ENCODE measurements around the gene OR4M2.
"Not testable (repeated sequence)": the region's sequence is repeated elsewhere in the genome, so short reads cannot be mapped to it uniquely, and the experiment has no call there.

The OR4M2 gene

GRCh38 chr15:22080227-22080626 is at the start of gene OR4M2:
Gene OR4M2, plus strand, starts transcription at chr15:22080527. Its CDS starts 98 bp downstream, at chr15:22080625.
- DNase-seq (ENCODE audit: low spot score) = not testable (repeated sequence)

- not testable (repeated sequence) for DNase-seq (ENCODE audit: low spot score)
These were observed 11.1 kb upstream of the OR4M2 start for GRCh38 chr15:22069267-22069666.

- not testable (repeated sequence) for DNase-seq (ENCODE audit: low spot score)
These were observed 1.1 kb downstream of the OR4M2 start for GRCh38 chr15:22081386-22081785.

- DNase-seq (ENCODE audit: low spot score) = not testable (repeated sequence)
These were observed 18.4 kb downstream of the OR4M2 start for GRCh38 chr15:22098616-22099253.

- DNase-seq (ENCODE audit: low spot score) = not testable (repeated sequence)
These were observed 19.1 kb downstream of the OR4M2 start for GRCh38 chr15:22099289-22099891.

- DNase-seq (ENCODE audit: low spot score) = not testable (repeated sequence)
These were observed 41.7 kb downstream of the OR4M2 start for GRCh38 chr15:22122033-22122432.

Measured in pons (tissue), 1 donor.